IMR-90 (cell line): Measurements from ENCODE around the gene LRRC4C. TPM values are rescaled to one million over a fixed set of nuclear protein-coding genes. Genes with fewer than 3 reads are reported as not detected.

Experiments used
- ATAC-seq: fragments of 200-7000 bp; cut with Tn5 transposase; 2 replicates; pipeline ENCODE4 v1.9.1; 2020; ENCODE audit warnings: low read depth, mild to moderate bottlenecking, moderate library complexity
- BruUV-seq: library from RNA; stranded (reverse); fragments of 400-500 nt; replicated peaks from 2 replicates; lab custom pipeline; 2021; lab: Mats Ljungman, UMichigan
- CTCF ChIA-PET: fragments of 300-600 bp; formaldehyde crosslinking; extraction: SDS; loops from one replicate; lab custom pipeline; 2021; ENCODE audit warnings: antibody characterized with exemption; lab: Yijun Ruan, JAX
- POLR2A ChIA-PET: fragments of 300-600 bp; sonication (Branson Sonifier 250); formaldehyde crosslinking; loops from one replicate; lab custom pipeline; 2022; ENCODE audit warnings: antibody characterized with exemption; ENCODE audit not compliant: unreplicated experiment; lab: Charles Lee
- DNase-seq: peaks from one replicate; pipeline ENCODE4 v3.0.0; 2013
- H2AFZ ChIP-seq: replicated peaks from 2 replicates; pipeline ENCODE3; 2013; ENCODE audit warnings: low read length, mild to moderate bottlenecking; ENCODE audit not compliant: poor library complexity
- H2AK5ac ChIP-seq: 2 replicates; pipeline ENCODE4 v1.6.1; 2013; ENCODE audit warnings: low read depth, low read length, inconsistent platforms
- H2AK9ac ChIP-seq: replicated peaks from 2 replicates; pipeline ENCODE3; 2013; ENCODE audit warnings: mild to moderate bottlenecking, low read depth, low read length, moderate library complexity; ENCODE audit not compliant: poor library complexity
- H2BK120ac ChIP-seq: 2 replicates; pipeline ENCODE4 v1.6.1; 2013; ENCODE audit warnings: low read depth, low read length, inconsistent platforms
- H2BK15ac ChIP-seq: 3 replicates; pipeline ENCODE4 v1.6.1; 2013; ENCODE audit warnings: low read depth, low read length, inconsistent platforms
- H2BK20ac ChIP-seq: 2 replicates; pipeline ENCODE4 v1.6.1; 2013; ENCODE audit warnings: low read depth, mild to moderate bottlenecking, inconsistent platforms, low read length, moderate library complexity
- H2BK5ac ChIP-seq: 2 replicates; pipeline ENCODE4 v1.6.1; 2013; ENCODE audit warnings: mild to moderate bottlenecking, low read depth, low read length, inconsistent platforms; ENCODE audit not compliant: poor library complexity, severe bottlenecking
- H3K14ac ChIP-seq: replicated peaks from 2 replicates; pipeline ENCODE4 v1.6.1; 2013; ENCODE audit warnings: low read depth, low read length, inconsistent platforms
- H3K18ac ChIP-seq: 2 replicates; pipeline ENCODE4 v1.6.1; 2013; ENCODE audit warnings: low read depth, low read length, control low read depth
- H3K23ac ChIP-seq: 2 replicates; pipeline ENCODE4 v1.6.1; 2013; ENCODE audit warnings: low read depth, low read length, inconsistent platforms
- H3K27ac ChIP-seq: 2 replicates; pipeline ENCODE4 v1.5.1; 2013; ENCODE audit warnings: mild to moderate bottlenecking, control low read depth, low read length; ENCODE audit not compliant: insufficient read depth
- H3K27me3 ChIP-seq: 2 replicates; pipeline ENCODE4 v1.6.1; 2013; ENCODE audit warnings: low read length; ENCODE audit not compliant: control insufficient read depth, insufficient read depth
- H3K36me3 ChIP-seq: 2 replicates; pipeline ENCODE4 v1.6.1; 2013; ENCODE audit warnings: low read length, mixed read lengths; ENCODE audit not compliant: control insufficient read depth, insufficient read depth
- H3K4ac ChIP-seq: 2 replicates; pipeline ENCODE4 v1.6.1; 2013; ENCODE audit warnings: low read depth, low read length, inconsistent platforms
- H3K4me1 ChIP-seq: 2 replicates; pipeline ENCODE4 v1.6.1; 2013; ENCODE audit warnings: low read length, mixed read lengths; ENCODE audit not compliant: control insufficient read depth, insufficient read depth
- H3K4me2 ChIP-seq: 2 replicates; pipeline ENCODE4 v1.6.1; 2013; ENCODE audit warnings: low read depth, mild to moderate bottlenecking, control low read depth, low read length, moderate library complexity
- H3K4me3 ChIP-seq: 2 replicates; pipeline ENCODE4 v1.5.1; 2013; ENCODE audit warnings: low read depth, mild to moderate bottlenecking, control low read depth, low read length, moderate library complexity; ENCODE audit not compliant: insufficient read depth
- H3K56ac ChIP-seq: 2 replicates; pipeline ENCODE4 v1.6.1; 2013; ENCODE audit warnings: low read length, inconsistent platforms; ENCODE audit not compliant: insufficient read depth; ENCODE audit errors: extremely low read depth
- H3K79me1 ChIP-seq, 2 experiments: 2 replicates each; pipeline ENCODE4 v1.6.1; 2013; ENCODE audit warnings: low read length in 2 of 2, inconsistent platforms in 1 of 2, low read depth in 1 of 2
- H3K9ac ChIP-seq: 2 replicates; pipeline ENCODE4 v1.6.1; 2013; ENCODE audit warnings: low read depth, low read length, control low read depth
- H3K9me1 ChIP-seq: 2 replicates; pipeline ENCODE4 v1.6.1; 2013; ENCODE audit warnings: low read length, inconsistent platforms; ENCODE audit not compliant: insufficient read depth
- H3K9me3 ChIP-seq: 2 replicates; pipeline ENCODE4 v1.6.1; 2013; ENCODE audit warnings: low read length; ENCODE audit not compliant: control insufficient read depth, insufficient read depth
- H4K20me1 ChIP-seq: 2 replicates; pipeline ENCODE4 v1.6.1; 2013; ENCODE audit warnings: low read length, inconsistent platforms; ENCODE audit not compliant: insufficient read depth
- H4K5ac ChIP-seq: 2 replicates; pipeline ENCODE4 v1.6.1; 2013; ENCODE audit warnings: mild to moderate bottlenecking, low read depth, low read length, control low read depth
- H4K8ac ChIP-seq, 2 experiments: 2 replicates each; pipeline ENCODE4 v1.6.1; 2013; ENCODE audit warnings: low read depth in 2 of 2, low read length in 2 of 2, control low read depth in 1 of 2, inconsistent platforms in 1 of 2
- H4K91ac ChIP-seq: 2 replicates; pipeline ENCODE4 v1.6.1; 2013; ENCODE audit warnings: low read depth, low read length, inconsistent platforms; ENCODE audit not compliant: insufficient read depth
- CEBPB ChIP-seq: IDR thresholded peaks from 2 replicates; pipeline ENCODE4 v1.6.1; 2012; ENCODE audit warnings: low read depth, low read length, improper control_type of control experiment
- CTCF ChIP-seq: conservative IDR thresholded peaks from 2 replicates; pipeline ENCODE4 v1.5.1; 2012; ENCODE audit warnings: mild to moderate bottlenecking, low read depth, low read length, improper control_type of control experiment
- MAFK ChIP-seq: IDR thresholded peaks from 2 replicates; pipeline ENCODE4 v1.6.1; 2012; ENCODE audit warnings: low read depth, low read length, improper control_type of control experiment
- MXI1 ChIP-seq: IDR thresholded peaks from 2 replicates; pipeline ENCODE4 v1.6.1; 2012; ENCODE audit warnings: low read depth, mild to moderate bottlenecking, low read length, moderate library complexity, borderline replicate concordance
- POLR2A ChIP-seq: IDR thresholded peaks from 2 replicates; pipeline ENCODE4 v1.6.1; 2012; ENCODE audit warnings: mild to moderate bottlenecking, low read depth, low read length
- RAD21 ChIP-seq: IDR thresholded peaks from 2 replicates; pipeline ENCODE4 v1.6.1; 2012; ENCODE audit warnings: low read length, improper control_type of control experiment
- RCOR1 ChIP-seq: IDR thresholded peaks from 2 replicates; pipeline ENCODE4 v1.6.1; 2012; ENCODE audit warnings: mild to moderate bottlenecking, low read length, improper control_type of control experiment; ENCODE audit not compliant: insufficient replicate concordance
- SMC3 ChIP-seq: fragments of 150-350 bp; IDR thresholded peaks from 2 replicates; pipeline ENCODE4 v1.6.1; 2016; ENCODE audit warnings: low read depth, mild to moderate bottlenecking, antibody characterized with exemption, low read length, moderate library complexity
- WGBS, 2 experiments: methylation state at CpG; one replicate each; pipeline versions ENCODE4 v1.1.5 to v1.1.7; 2013; ENCODE audit warnings: missing lambda C conversion rate in 2 of 2; ENCODE audit not compliant: insufficient read length in 1 of 2; ENCODE audit errors: extremely low coverage in 2 of 2; 5-methylcytosine and 5-hydroxymethylcytosine counted together
- dilution Hi-C: fragments of 300-500 bp; cut with HindIII; formaldehyde crosslinking; loops from one replicate; pipeline ENCODE4 v1.14.3; 2018; ENCODE audit warnings: low sequenced_read_pairs; ENCODE audit not compliant: unreplicated experiment
- in situ Hi-C: fragments of 300-500 bp; cut with MboI; formaldehyde crosslinking; loops from 3 replicates; pipeline ENCODE4 v1.14.3; 2019; ENCODE audit warnings: low sequenced_read_pairs, inconsistent platforms, mixed read lengths
- intact Hi-C: fragments of 100-400 bp; cut with micrococcal nuclease; formaldehyde crosslinking; loops from 2 replicates; pipeline ENCODE4 v1.10.0; 2022
- polyA plus RNA-seq, 3 experiments: library from polyadenylated mRNA; depleted of rRNA; stranded (reverse); fragments of >200 nt; gene quantifications; 2 replicates each; pipeline ENCODE4 v1.2.3, GENCODE V29; 2012; ENCODE audit warnings: low replicate concordance in 1 of 3
- total RNA-seq: library from RNA; depleted of rRNA; stranded (reverse); fragments of >200 nt; gene quantifications from 2 replicates; pipeline ENCODE4 v1.2.3, GENCODE V29; 2012
- TF ChIP-seq, protein P1 (sequence below): fragments of 150-350 bp; IDR thresholded peaks from 2 replicates; pipeline ENCODE4 v1.6.1; 2017; ENCODE audit warnings: mild to moderate bottlenecking, antibody characterized with exemption, low read length, low read depth

LRRC4C gene
- total and polyA plus RNA-seq, 2 of the 4 experiments (the other 2 are of a cell fraction), result under 0.01 to 0.03 TPM

- no peak overlapping the region for H4K8ac ChIP-seq
- no peaks in the 10 kb centered on the region for H4K20me1 ChIP-seq
Measured at GRCh38 chr11:40573254-40573891, 886.1 kb downstream of the LRRC4C start.

More at GRCh38 chr11:40573254-40573891, 886.1 kb downstream of the LRRC4C start:
- in situ Hi-C loops (no loop called here), intact Hi-C loops (no loop called here), dilution Hi-C loops (no loop called here)
- TF ChIP-seq CEBPB (no peak), SMC3 (no peak), RAD21 (no peak), POLR2A (no peak), RCOR1 (no peak), MAFK (no peak), MXI1 (no peak), CTCF (no peak)
- TF ChIP-seq, protein P1, sequence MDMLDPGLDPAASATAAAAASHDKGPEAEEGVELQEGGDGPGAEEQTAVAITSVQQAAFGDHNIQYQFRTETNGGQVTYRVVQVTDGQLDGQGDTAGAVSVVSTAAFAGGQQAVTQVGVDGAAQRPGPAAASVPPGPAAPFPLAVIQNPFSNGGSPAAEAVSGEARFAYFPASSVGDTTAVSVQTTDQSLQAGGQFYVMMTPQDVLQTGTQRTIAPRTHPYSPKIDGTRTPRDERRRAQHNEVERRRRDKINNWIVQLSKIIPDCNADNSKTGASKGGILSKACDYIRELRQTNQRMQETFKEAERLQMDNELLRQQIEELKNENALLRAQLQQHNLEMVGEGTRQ, result no peak
- Histone ChIP-seq H3K27ac (no peak overlapping the region), H4K91ac (no peak overlapping the region), H3K9me3 (no peaks in the 10 kb centered on the region; the same call in 1 of the 2 replicates), H2AK9ac (no peak overlapping the region), H2AFZ (no peak overlapping the region), H3K9ac (no peak overlapping the region), H3K4ac (no peak overlapping the region), H4K5ac (no peak overlapping the region), H3K79me1 (no peaks in the 10 kb centered on the region), H2BK120ac (no peak overlapping the region), H3K36me3 (no peaks in the 10 kb centered on the region), H3K4me2 (no peak overlapping the region), H3K18ac (no peak overlapping the region), H3K27me3 (no peaks in the 10 kb centered on the region), H3K4me3 (no peak overlapping the region), H3K56ac (no peak overlapping the region), H2BK5ac (no peak overlapping the region), H3K14ac (no peak overlapping the region), H3K4me1 (no peaks in the 10 kb centered on the region), H3K23ac (no peak overlapping the region), H2BK15ac (no peak overlapping the region), H2AK5ac (no peak overlapping the region), H3K9me1 (no peaks in the 10 kb centered on the region), H2BK20ac (no peak overlapping the region)
- WGBS, 2 experiments, result no CpG with 5 or more reads among the region's 1 CpG
- no peak for DNase-seq
- ChIA-PET CTCF (no interaction called here), POLR2A (no interaction called here)
- BruUV-seq, result no TSS peak
- no peak for ATAC-seq
